Keratinocyte (primary cell): Measurements from ENCODE around the gene GOPC. TPM values are rescaled to one million over a fixed set of nuclear protein-coding genes. Genes with fewer than 3 reads are reported as not detected.

Experiments
- DNase-seq: peaks from one replicate; pipeline ENCODE4 v3.0.0-alpha.2; 2011; ENCODE audit warnings: low read depth, missing footprints, low spot score
- FAIRE-seq: peaks from 2 replicates; lab custom pipeline; 2011; peaks lifted over from hg19 to GRCh38; lab: Jason Lieb, UNC
- H2AFZ ChIP-seq: 2 replicates; pipeline ENCODE4 v1.6.0; 2012; ENCODE audit warnings: low read length, control low read depth, inconsistent platforms; ENCODE audit not compliant: control insufficient read depth
- H3K27ac ChIP-seq: 2 replicates; pipeline ENCODE4 v1.5.1; 2011; ENCODE audit warnings: low read length; ENCODE audit not compliant: control insufficient read depth, insufficient read depth
- H3K27me3 ChIP-seq: 3 replicates; pipeline ENCODE4 v1.6.0; 2011; ENCODE audit warnings: low read length; ENCODE audit not compliant: control insufficient read depth, insufficient read depth; ENCODE audit errors: extremely low read depth
- H3K36me3 ChIP-seq, 2 experiments: 2 replicates in 1 of 2; 3 replicates in 1 of 2; pipeline ENCODE4 v1.5.1; 2011; ENCODE audit warnings: low read length in 2 of 2, mild to moderate bottlenecking in 1 of 2; ENCODE audit not compliant: control insufficient read depth in 2 of 2, insufficient read depth in 2 of 2; ENCODE audit errors: extremely low read depth in 1 of 2
- H3K4me1 ChIP-seq: 3 replicates; pipeline ENCODE4 v1.5.1; 2011; ENCODE audit warnings: low read length; ENCODE audit not compliant: control insufficient read depth, insufficient read depth; ENCODE audit errors: extremely low read depth
- H3K4me2 ChIP-seq: 3 replicates; pipeline ENCODE4 v1.6.0; 2011; ENCODE audit warnings: low read depth, low read length; ENCODE audit not compliant: control insufficient read depth, insufficient read depth; ENCODE audit errors: extremely low read depth
- H3K4me3 ChIP-seq, 3 experiments: fragments of 200-600 bp in 1 of 3; sonication (generic) in 1 of 3; 2 replicates in 2 of 3; 3 replicates in 1 of 3; pipeline ENCODE4 v1.5.1; 2011 to 2016; ENCODE audit warnings: low read length in 3 of 3, mild to moderate bottlenecking in 3 of 3, control low read depth in 2 of 3, inconsistent platforms in 1 of 3, low read depth in 1 of 3, mixed read lengths in 1 of 3, mixed run types in 1 of 3, moderate library complexity in 1 of 3; ENCODE audit not compliant: control insufficient read depth in 2 of 3, insufficient read depth in 2 of 3; ENCODE audit errors: extremely low read depth in 1 of 3
- H3K79me2 ChIP-seq: 2 replicates; pipeline ENCODE4 v1.6.0; 2012; ENCODE audit warnings: low read length; ENCODE audit not compliant: control insufficient read depth, insufficient read depth
- H3K9ac ChIP-seq: 3 replicates; pipeline ENCODE4 v1.6.0; 2011; ENCODE audit warnings: low read length; ENCODE audit not compliant: control insufficient read depth, insufficient read depth; ENCODE audit errors: extremely low read depth
- H3K9me1 ChIP-seq: 3 replicates; pipeline ENCODE4 v1.6.0; 2011; ENCODE audit warnings: low read length; ENCODE audit not compliant: control insufficient read depth, insufficient read depth; ENCODE audit errors: extremely low read depth
- H3K9me3 ChIP-seq: 2 replicates; pipeline ENCODE4 v1.5.1; 2012; ENCODE audit warnings: low read depth, low read length; ENCODE audit not compliant: control insufficient read depth
- H4K20me1 ChIP-seq: 3 replicates; pipeline ENCODE4 v1.6.0; 2011; ENCODE audit warnings: low read length; ENCODE audit not compliant: control insufficient read depth, insufficient read depth; ENCODE audit errors: extremely low read depth
- EZH2 ChIP-seq: IDR thresholded peaks from one replicate; pipeline ENCODE4 v1.6.1; 2012; ENCODE audit warnings: inconsistent platforms, mild to moderate bottlenecking, low read length, moderate library complexity
- dilution Hi-C: fragments of 300-500 bp; cut with MboI; formaldehyde crosslinking; loops from one replicate; pipeline ENCODE4 v1.7.0; 2020; ENCODE audit warnings: low sequenced_read_pairs; ENCODE audit not compliant: extremely low pct_ligation_motif_present
- polyA plus RNA-seq, 5 experiments: library from polyadenylated mRNA; depleted of rRNA in 3 of 5; stranded (reverse) in 3 of 5; stranded (forward) in 1 of 5; unstranded in 1 of 5; fragments of >200 nt; gene quantifications; 1 replicate in 1 of 5; 2 replicates in 3 of 5; 3 replicates in 1 of 5; pipeline versions ENCODE4 v1.2.1 to v1.2.3, GENCODE V29; 2011 to 2012; ENCODE audit warnings: missing spikeins in 2 of 5, low read depth in 1 of 5, low replicate concordance in 1 of 5
- TF ChIP-seq, protein P1 (sequence below), 3 experiments: IDR thresholded peaks in 1 of 3; conservative IDR thresholded peaks in 1 of 3; optimal IDR thresholded peaks in 1 of 3; 2 replicates in 2 of 3; 3 replicates in 1 of 3; pipeline versions ENCODE3 to v1.5.1; 2011; ENCODE audit warnings: low read length in 3 of 3, mild to moderate bottlenecking in 3 of 3, moderate library complexity in 2 of 3, control low read depth in 1 of 3, inconsistent platforms in 1 of 3; ENCODE audit not compliant: insufficient read depth in 2 of 3; ENCODE audit errors: extremely low read depth in 1 of 3

GOPC gene
- polyA plus RNA-seq, 1 donor (not counting 4 experiments of a cell fraction or from before 2014, with no cell fraction given): 33.9 TPM

- H3K4me2 ChIP-seq: no peak overlapping the region
- no peak overlapping the region for H3K27ac ChIP-seq
- no peaks in the 10 kb centered on the region for H3K9me3 ChIP-seq
- H3K9me1 ChIP-seq: no peaks in the 10 kb centered on the region
- TF ChIP-seq EZH2: no peak
- TF ChIP-seq, protein P1, sequence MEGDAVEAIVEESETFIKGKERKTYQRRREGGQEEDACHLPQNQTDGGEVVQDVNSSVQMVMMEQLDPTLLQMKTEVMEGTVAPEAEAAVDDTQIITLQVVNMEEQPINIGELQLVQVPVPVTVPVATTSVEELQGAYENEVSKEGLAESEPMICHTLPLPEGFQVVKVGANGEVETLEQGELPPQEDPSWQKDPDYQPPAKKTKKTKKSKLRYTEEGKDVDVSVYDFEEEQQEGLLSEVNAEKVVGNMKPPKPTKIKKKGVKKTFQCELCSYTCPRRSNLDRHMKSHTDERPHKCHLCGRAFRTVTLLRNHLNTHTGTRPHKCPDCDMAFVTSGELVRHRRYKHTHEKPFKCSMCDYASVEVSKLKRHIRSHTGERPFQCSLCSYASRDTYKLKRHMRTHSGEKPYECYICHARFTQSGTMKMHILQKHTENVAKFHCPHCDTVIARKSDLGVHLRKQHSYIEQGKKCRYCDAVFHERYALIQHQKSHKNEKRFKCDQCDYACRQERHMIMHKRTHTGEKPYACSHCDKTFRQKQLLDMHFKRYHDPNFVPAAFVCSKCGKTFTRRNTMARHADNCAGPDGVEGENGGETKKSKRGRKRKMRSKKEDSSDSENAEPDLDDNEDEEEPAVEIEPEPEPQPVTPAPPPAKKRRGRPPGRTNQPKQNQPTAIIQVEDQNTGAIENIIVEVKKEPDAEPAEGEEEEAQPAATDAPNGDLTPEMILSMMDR (optimal IDR thresholded peaks at IDR 0.05 in 1 of 3, IDR thresholded peaks at IDR 0.05 in 1 of 3, conservative IDR thresholded peaks at IDR 0.05 in 1 of 3; ENCODE audit: extremely low read depth in 1 of 3, insufficient read depth in 2 of 3, low read length in 3 of 3): no peak
- no peaks in the 10 kb centered on the region for H3K4me1 ChIP-seq
- dilution Hi-C loops: no loop called here
- DNase-seq: no peak
- no peaks in the 10 kb centered on the region for H4K20me1 ChIP-seq
- H3K36me3 ChIP-seq: peaks cover 5 to 15% of the 10 kb centered on the region in 2 experiments
- H3K9ac ChIP-seq: no peak overlapping the region
- no peak for FAIRE-seq
- no peaks in the 10 kb centered on the region for H3K27me3 ChIP-seq
- no peak overlapping the region for H3K4me3 ChIP-seq
- no peaks in the 10 kb centered on the region for H3K79me2 ChIP-seq
- H2AFZ ChIP-seq: no peak overlapping the region
Measured at GRCh38 chr6:117533775-117534174, 68.5 kb downstream of the GOPC start.

- Histone ChIP-seq H3K27ac (no peak overlapping the region), H3K4me1 (no peaks in the 10 kb centered on the region), H3K27me3 (no peaks in the 10 kb centered on the region), H3K79me2 (no peaks in the 10 kb centered on the region), H3K9me1 (no peaks in the 10 kb centered on the region), H4K20me1 (no peaks in the 10 kb centered on the region), H3K9ac (no peak overlapping the region), H3K36me3 (peaks cover 5 to 15% of the 10 kb centered on the region in 2 experiments), H3K9me3 (no peaks in the 10 kb centered on the region), H3K4me2 (no peak overlapping the region), H2AFZ (no peak overlapping the region), H3K4me3 (no peak overlapping the region)
- TF ChIP-seq EZH2: no peak
- TF ChIP-seq, protein P1 (optimal IDR thresholded peaks at IDR 0.05 in 1 of 3, IDR thresholded peaks at IDR 0.05 in 1 of 3, conservative IDR thresholded peaks at IDR 0.05 in 1 of 3; ENCODE audit: extremely low read depth in 1 of 3, insufficient read depth in 2 of 3, low read length in 3 of 3): no peak
- dilution Hi-C loops: no loop called here
- no peak for DNase-seq
- FAIRE-seq: no peak
Measured at GRCh38 chr6:117531809-117532725, 70.2 kb downstream of the GOPC start.
